Amniotic epithelial cell (primary cell): ENCODE results near the gene CHST2.

Experiments
- DNase-seq: peaks from one replicate; pipeline ENCODE4 v3.0.0-alpha.2; 2010; ENCODE audit warnings: low read depth

CHST2 gene

DNA sequence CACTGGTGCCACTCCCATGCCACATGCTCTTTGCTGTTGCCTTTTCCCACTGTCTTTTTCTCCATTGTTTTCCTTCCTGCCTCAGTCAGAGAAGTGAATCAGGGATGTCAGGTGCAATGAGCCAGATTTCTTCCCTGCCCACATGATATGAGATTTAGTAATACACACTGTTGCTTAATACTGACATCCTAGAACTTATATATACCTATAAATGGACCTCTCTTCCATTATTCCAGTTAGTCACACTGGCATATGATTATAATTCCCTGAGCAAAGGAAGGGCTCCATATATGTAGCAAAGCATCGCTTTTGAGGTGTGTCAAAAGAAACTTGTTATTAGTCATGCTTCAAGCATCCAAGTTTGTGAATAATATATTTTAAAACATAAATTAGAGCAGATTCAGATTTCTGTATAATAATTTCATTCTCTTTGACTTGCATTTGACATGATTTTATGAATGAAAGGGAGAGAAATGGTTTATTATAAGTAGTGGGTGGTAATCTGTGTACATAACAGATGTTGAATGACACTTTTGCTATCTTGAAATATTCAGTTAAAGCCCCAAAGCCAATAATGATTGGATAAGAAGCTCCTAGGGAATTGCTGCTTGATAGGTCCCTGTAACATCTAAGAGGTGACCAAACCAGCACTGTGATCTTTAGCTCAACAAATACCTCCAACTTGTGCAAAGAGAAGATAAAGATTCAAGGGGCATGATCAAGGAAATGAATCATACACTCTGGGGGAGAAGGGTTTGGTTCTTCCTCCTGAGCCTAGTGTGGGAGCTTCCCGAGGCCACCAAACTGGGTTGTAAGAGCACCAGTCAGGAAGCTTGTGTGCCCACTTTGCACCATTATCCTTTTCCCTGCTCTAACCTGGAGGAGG, 48.6 kb downstream of the CHST2 start:
- peak; percentile 79 for DNase-seq

DNA sequence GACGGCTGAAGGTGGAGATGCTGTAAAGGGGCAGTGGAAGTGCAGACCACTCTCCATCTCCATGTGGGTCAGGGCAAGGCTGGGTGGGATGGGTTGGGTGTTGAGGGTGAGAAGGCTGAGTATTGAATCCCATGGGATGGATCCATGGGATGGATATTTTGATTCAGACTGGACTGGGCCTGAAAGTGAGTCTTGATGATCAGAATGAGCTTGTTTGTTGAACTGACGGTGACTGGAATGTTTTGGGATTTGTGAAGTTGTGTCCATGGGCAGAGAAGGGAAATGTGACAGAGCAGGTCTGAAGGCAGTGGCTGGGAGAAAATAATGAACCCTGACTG, 49.3 kb downstream of the CHST2 start:
- DNase-seq = no peak

GRCh38 chr3:143170074-143170473, 50.5 kb downstream of the CHST2 start:
- DNase-seq = no peak

DNA sequence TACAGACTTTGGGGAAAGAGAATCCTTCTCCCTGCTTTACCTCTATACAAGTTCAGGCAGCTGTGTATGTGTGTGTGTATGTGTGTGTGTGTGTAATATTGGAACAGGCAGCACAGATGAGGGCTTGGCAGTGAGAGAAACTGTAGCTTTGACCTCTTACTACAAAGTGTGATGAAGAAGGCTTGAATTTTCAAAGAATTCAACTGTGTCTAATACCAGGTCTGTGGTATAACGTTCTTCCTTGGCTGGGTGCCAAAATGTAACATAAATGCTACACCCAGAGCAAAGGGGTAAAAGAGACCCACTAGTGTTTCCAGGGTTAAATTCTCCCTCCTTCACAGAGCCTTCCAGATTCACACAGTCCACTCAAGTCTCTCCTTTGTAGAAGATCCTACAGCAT, 51.1 kb downstream of the CHST2 start:
- peak; percentile 40 for DNase-seq

GRCh38 chr3:143171141-143171980, 51.8 kb downstream of the CHST2 start:
- DNase-seq = peak; percentile 74

GRCh38 chr3:143172062-143172794, 52.7 kb downstream of the CHST2 start:
- DNase-seq = peak; percentile 5

- DNase-seq = no peak
Measured at GRCh38 chr3:143172795-143173145, 53.2 kb downstream of the CHST2 start.

GRCh38 chr3:143173242-143173641, 53.7 kb downstream of the CHST2 start:
- no peak for DNase-seq
